ENCODE measurements around the gene OR52E5.
A peak's percentile ranks its signal among the peaks of the same experiment; 100 is the strongest.

OR52E5 gene

GRCh38 chr11:5892908-5893307 is at the start of gene OR52E5:
OR52E5 (plus strand) TSS chr11:5893208; CDS start chr11:5900777, 7,569 bp downstream.
- in situ Hi-C loops (cut with HindIII; ENCODE audit: low pct_ligation_motif_present, low pct_unique_long_range_greater_than_20kb, low sequenced_read_pairs) = no loop called here
- no peak for DNase-seq

- no peak for DNase-seq
Observed at GRCh38 chr11:5846701-5847100, 46.3 kb upstream of the OR52E5 start.

GRCh38 chr11:5847711-5848110 is 45.3 kb upstream of the OR52E5 start:
- in situ Hi-C loops (cut with HindIII; ENCODE audit: low pct_ligation_motif_present, low pct_unique_long_range_greater_than_20kb, low sequenced_read_pairs) = no loop called here

More at GRCh38 chr11:5846701-5847100, 46.3 kb upstream of the OR52E5 start:
- in situ Hi-C loops (cut with HindIII; ENCODE audit: low pct_ligation_motif_present, low pct_unique_long_range_greater_than_20kb, low sequenced_read_pairs) = no loop called here

GRCh38 chr11:5851002-5851401 is 42.0 kb upstream of the OR52E5 start:
- DNase-seq = no peak
- in situ Hi-C loops (cut with HindIII; ENCODE audit: low pct_ligation_motif_present, low pct_unique_long_range_greater_than_20kb, low sequenced_read_pairs) = no loop called here

More at GRCh38 chr11:5847711-5848110, 45.3 kb upstream of the OR52E5 start:
- no peak for DNase-seq

GRCh38 chr11:5857590-5857989 is 35.4 kb upstream of the OR52E5 start, which contains the start of gene OR52E8:
OR52E8 (minus strand) TSS chr11:5857690; CDS start chr11:5857690, 0 bp downstream.
- in situ Hi-C loops (cut with HindIII; ENCODE audit: low pct_ligation_motif_present, low pct_unique_long_range_greater_than_20kb, low sequenced_read_pairs) = no loop called here
- DNase-seq = no peak

- no peak for DNase-seq
- in situ Hi-C loops (cut with HindIII; ENCODE audit: low pct_ligation_motif_present, low pct_unique_long_range_greater_than_20kb, low sequenced_read_pairs) = no loop called here
Observed at GRCh38 chr11:5865826-5866225, 27.2 kb upstream of the OR52E5 start.

GRCh38 chr11:5878564-5878963 is 14.4 kb upstream of the OR52E5 start:
- no peak for DNase-seq
- in situ Hi-C loops (cut with HindIII; ENCODE audit: low pct_ligation_motif_present, low pct_unique_long_range_greater_than_20kb, low sequenced_read_pairs) = no loop called here

GRCh38 chr11:5880329-5880728 is 12.7 kb upstream of the OR52E5 start, which contains the start of gene OR52E4:
OR52E4 (plus strand) TSS chr11:5880629; CDS start chr11:5884293, 3,664 bp downstream.
- in situ Hi-C loops (cut with HindIII; ENCODE audit: low pct_ligation_motif_present, low pct_unique_long_range_greater_than_20kb, low sequenced_read_pairs) = no loop called here
- no peak for DNase-seq

GRCh38 chr11:5881756-5882155 is 11.3 kb upstream of the OR52E5 start:
- in situ Hi-C loops (cut with HindIII; ENCODE audit: low pct_ligation_motif_present, low pct_unique_long_range_greater_than_20kb, low sequenced_read_pairs) = no loop called here
- no peak for DNase-seq

- in situ Hi-C loops (cut with HindIII; ENCODE audit: low pct_ligation_motif_present, low pct_unique_long_range_greater_than_20kb, low sequenced_read_pairs) = no loop called here
- no peak for DNase-seq
Observed at GRCh38 chr11:5887172-5887571, 5.8 kb upstream of the OR52E5 start.

GRCh38 chr11:5887661-5888060 is 5.3 kb upstream of the OR52E5 start:
- DNase-seq = no peak

GRCh38 chr11:5891216-5891800 is 1.7 kb upstream of the OR52E5 start:
- in situ Hi-C loops (cut with HindIII; ENCODE audit: low pct_ligation_motif_present, low pct_unique_long_range_greater_than_20kb, low sequenced_read_pairs) = no loop called here
- DNase-seq = peak; percentile 31

More at GRCh38 chr11:5887661-5888060, 5.3 kb upstream of the OR52E5 start:
- in situ Hi-C loops (cut with HindIII; ENCODE audit: low pct_ligation_motif_present, low pct_unique_long_range_greater_than_20kb, low sequenced_read_pairs) = no loop called here

- DNase-seq = no peak
- in situ Hi-C loops (cut with HindIII; ENCODE audit: low pct_ligation_motif_present, low pct_unique_long_range_greater_than_20kb, low sequenced_read_pairs) = no loop called here
Observed at GRCh38 chr11:5899534-5899933, 6.5 kb downstream of the OR52E5 start.

GRCh38 chr11:5910540-5910939 is 17.5 kb downstream of the OR52E5 start:
- in situ Hi-C loops (cut with HindIII; ENCODE audit: low pct_ligation_motif_present, low pct_unique_long_range_greater_than_20kb, low sequenced_read_pairs) = no loop called here
- DNase-seq = no peak

- in situ Hi-C loops (cut with HindIII; ENCODE audit: low pct_ligation_motif_present, low pct_unique_long_range_greater_than_20kb, low sequenced_read_pairs) = no loop called here
- peak; percentile 11 for DNase-seq
Observed at GRCh38 chr11:5922749-5923426, 29.9 kb downstream of the OR52E5 start.

- in situ Hi-C loops (cut with HindIII; ENCODE audit: low pct_ligation_motif_present, low pct_unique_long_range_greater_than_20kb, low sequenced_read_pairs) = no loop called here
- DNase-seq = no peak
Observed at GRCh38 chr11:5923427-5923776, 30.4 kb downstream of the OR52E5 start.

GRCh38 chr11:5923794-5924193 is 30.8 kb downstream of the OR52E5 start:
- in situ Hi-C loops (cut with HindIII; ENCODE audit: low pct_ligation_motif_present, low pct_unique_long_range_greater_than_20kb, low sequenced_read_pairs) = no loop called here
- DNase-seq = no peak

- no peak for DNase-seq
- in situ Hi-C loops (cut with HindIII; ENCODE audit: low pct_ligation_motif_present, low pct_unique_long_range_greater_than_20kb, low sequenced_read_pairs) = no loop called here
Observed at GRCh38 chr11:5928271-5928670, 35.3 kb downstream of the OR52E5 start.

GRCh38 chr11:5928811-5929210 is 35.8 kb downstream of the OR52E5 start:
- in situ Hi-C loops (cut with HindIII; ENCODE audit: low pct_ligation_motif_present, low pct_unique_long_range_greater_than_20kb, low sequenced_read_pairs) = no loop called here
- DNase-seq = no peak
